Activated CD8-positive, alpha-beta memory T cell treated with anti-CD3 and anti-CD28 coated beads, Interleukin-2, amount 50 U/mL, for 1 hour (primary cell): ENCODE measurements around the gene ATG10.
A peak's percentile ranks its signal among the peaks of the same experiment; 100 is the strongest.
"Not testable (repeated sequence)": the region's sequence is repeated elsewhere in the genome, so short reads cannot be mapped to it uniquely, and the experiment has no call there.

Experiments used
- DNase-seq: peaks from one replicate; pipeline ENCODE4 v3.0.0-alpha.2; 2020; ENCODE audit errors: extremely low read depth

ATG10 gene

GRCh38 chr5:82054004-82054710, 82.3 kb downstream of the ATG10 start:
- DNase-seq: no peak

GRCh38 chr5:82057051-82057450, 85.2 kb downstream of the ATG10 start:
- no peak for DNase-seq

- no peak for DNase-seq
Measured at GRCh38 chr5:82058710-82059109, 86.9 kb downstream of the ATG10 start.

GRCh38 chr5:82066791-82067190, 95.0 kb downstream of the ATG10 start:
- no peak for DNase-seq

GRCh38 chr5:82068042-82068441, 96.2 kb downstream of the ATG10 start:
- not testable (repeated sequence) for DNase-seq

GRCh38 chr5:82068723-82069122, 96.9 kb downstream of the ATG10 start:
- DNase-seq: no peak

GRCh38 chr5:82072138-82072537, 100.3 kb downstream of the ATG10 start:
- DNase-seq: no peak

- DNase-seq: no peak
Measured at GRCh38 chr5:82073179-82073578, 101.4 kb downstream of the ATG10 start.

- DNase-seq: no peak
Measured at GRCh38 chr5:82074950-82075349, 103.1 kb downstream of the ATG10 start.

GRCh38 chr5:82077496-82077895, 105.7 kb downstream of the ATG10 start:
- no peak for DNase-seq

GRCh38 chr5:82091617-82092016, 119.8 kb downstream of the ATG10 start:
- no peak for DNase-seq

- no peak for DNase-seq
Measured at GRCh38 chr5:82095536-82095935, 123.7 kb downstream of the ATG10 start.

- no peak for DNase-seq
Measured at GRCh38 chr5:82096249-82096648, 124.4 kb downstream of the ATG10 start.

- DNase-seq: no peak
Measured at GRCh38 chr5:82100303-82101077, 128.7 kb downstream of the ATG10 start.

- peak; percentile 9 for DNase-seq
Measured at GRCh38 chr5:82104872-82105271, 133.0 kb downstream of the ATG10 start.

GRCh38 chr5:82105457-82105856, 133.6 kb downstream of the ATG10 start:
- DNase-seq: no peak

GRCh38 chr5:82106207-82106606, 134.4 kb downstream of the ATG10 start:
- DNase-seq: no peak

GRCh38 chr5:82106756-82107155, 134.9 kb downstream of the ATG10 start:
- no peak for DNase-seq

GRCh38 chr5:82107267-82107666, 135.4 kb downstream of the ATG10 start:
- no peak for DNase-seq

GRCh38 chr5:82109013-82109412, 137.2 kb downstream of the ATG10 start:
- no peak for DNase-seq

GRCh38 chr5:82109915-82110314, 138.1 kb downstream of the ATG10 start:
- not testable (repeated sequence) for DNase-seq

GRCh38 chr5:82111191-82111590, 139.4 kb downstream of the ATG10 start:
- no peak for DNase-seq

- no peak for DNase-seq
Measured at GRCh38 chr5:82115858-82116257, 144.0 kb downstream of the ATG10 start.
